ENCODE measurements around the gene TYROBP.
A peak's percentile ranks its signal among the peaks of the same experiment; 100 is the strongest.

Gene TYROBP

DNA sequence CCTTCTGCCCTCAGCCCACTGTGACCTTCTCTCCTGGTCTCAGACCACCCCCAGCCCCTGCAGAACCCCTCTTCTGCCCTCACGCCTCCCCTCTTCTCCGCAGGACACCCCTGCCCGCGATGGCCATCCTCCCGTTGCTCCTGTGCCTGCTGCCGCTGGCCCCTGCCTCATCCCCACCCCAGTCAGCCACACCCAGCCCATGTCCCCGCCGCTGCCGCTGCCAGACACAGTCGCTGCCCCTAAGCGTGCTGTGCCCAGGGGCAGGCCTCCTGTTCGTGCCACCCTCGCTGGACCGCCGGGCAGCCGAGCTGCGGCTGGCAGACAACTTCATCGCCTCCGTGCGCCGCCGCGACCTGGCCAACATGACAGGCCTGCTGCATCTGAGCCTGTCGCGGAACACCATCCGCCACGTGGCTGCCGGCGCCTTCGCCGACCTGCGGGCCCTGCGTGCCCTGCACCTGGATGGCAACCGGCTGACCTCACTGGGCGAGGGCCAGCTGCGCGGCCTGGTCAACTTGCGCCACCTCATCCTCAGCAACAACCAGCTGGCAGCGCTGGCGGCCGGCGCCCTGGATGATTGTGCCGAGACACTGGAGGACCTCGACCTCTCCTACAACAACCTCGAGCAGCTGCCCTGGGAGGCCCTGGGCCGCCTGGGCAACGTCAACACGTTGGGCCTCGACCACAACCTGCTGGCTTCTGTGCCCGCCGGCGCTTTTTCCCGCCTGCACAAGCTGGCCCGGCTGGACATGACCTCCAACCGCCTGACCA lies 31.4 kb upstream of the TYROBP start:
- Histone ChIP-seq H3K27me3 (replicated peaks) (no peaks in the 10 kb centered on the region), H3K4me3 (ENCODE audit: low read depth, low read length) (no peak overlapping the region), H3K27ac (no peak overlapping the region), H3K36me3 (replicated peaks) (peaks cover 2% of the 10 kb centered on the region)
- TF ChIP-seq, protein P1, sequence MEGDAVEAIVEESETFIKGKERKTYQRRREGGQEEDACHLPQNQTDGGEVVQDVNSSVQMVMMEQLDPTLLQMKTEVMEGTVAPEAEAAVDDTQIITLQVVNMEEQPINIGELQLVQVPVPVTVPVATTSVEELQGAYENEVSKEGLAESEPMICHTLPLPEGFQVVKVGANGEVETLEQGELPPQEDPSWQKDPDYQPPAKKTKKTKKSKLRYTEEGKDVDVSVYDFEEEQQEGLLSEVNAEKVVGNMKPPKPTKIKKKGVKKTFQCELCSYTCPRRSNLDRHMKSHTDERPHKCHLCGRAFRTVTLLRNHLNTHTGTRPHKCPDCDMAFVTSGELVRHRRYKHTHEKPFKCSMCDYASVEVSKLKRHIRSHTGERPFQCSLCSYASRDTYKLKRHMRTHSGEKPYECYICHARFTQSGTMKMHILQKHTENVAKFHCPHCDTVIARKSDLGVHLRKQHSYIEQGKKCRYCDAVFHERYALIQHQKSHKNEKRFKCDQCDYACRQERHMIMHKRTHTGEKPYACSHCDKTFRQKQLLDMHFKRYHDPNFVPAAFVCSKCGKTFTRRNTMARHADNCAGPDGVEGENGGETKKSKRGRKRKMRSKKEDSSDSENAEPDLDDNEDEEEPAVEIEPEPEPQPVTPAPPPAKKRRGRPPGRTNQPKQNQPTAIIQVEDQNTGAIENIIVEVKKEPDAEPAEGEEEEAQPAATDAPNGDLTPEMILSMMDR (IDR thresholded peaks at IDR 0.05; ENCODE audit: low read depth, low read length, missing control alignments) = no peak
- in situ Hi-C loops (cut with HindIII; ENCODE audit: low pct_ligation_motif_present, low sequenced_read_pairs) = no loop called here
- DNase-seq = no peak

DNA sequence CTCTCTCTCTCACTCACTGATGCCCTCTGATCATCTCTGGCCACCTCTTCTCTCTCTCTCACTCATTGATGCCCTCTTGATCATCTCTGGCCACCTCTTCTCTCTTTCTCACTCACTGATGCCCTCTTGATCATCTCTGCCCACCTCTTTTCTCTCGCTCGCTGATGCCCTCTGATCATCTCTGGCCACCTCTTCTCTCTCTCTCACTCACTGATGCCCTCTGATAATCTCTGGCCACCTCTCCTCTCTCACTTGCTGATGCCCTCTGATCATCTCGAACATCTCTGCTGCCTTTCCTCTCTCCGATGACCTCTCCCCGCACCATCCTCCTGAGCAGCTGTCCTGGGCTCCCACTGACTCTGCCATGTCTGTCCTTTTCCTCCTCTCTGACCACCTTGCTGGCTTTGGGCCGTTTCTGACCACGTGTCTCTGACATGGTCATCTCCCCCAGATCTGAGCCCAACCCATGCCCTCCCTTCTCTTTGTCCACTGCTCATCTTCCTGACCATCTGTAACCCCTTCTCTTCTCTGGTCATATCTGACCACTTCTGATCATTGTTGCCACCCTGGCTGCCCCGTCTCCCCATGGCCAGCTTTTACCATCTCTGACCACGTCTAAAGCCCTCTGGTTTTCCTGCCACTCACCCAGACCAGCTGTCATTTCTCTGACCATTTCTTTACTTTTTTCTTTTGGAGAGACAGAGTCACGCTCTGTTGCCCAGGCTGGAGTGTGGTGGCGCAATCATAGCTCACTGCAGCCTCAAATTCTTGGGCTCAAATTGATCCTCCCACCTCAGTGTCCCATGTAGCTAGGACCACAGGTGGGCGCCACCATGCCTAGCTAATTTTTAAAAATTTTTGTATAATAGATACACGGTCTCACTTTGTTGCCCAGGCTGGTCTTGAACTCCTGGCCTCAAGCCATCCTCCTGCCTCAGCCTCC lies 30.5 kb upstream of the TYROBP start:
- in situ Hi-C loops (cut with HindIII; ENCODE audit: low pct_ligation_motif_present, low sequenced_read_pairs) = no loop called here
- H3K4me3 ChIP-seq (ENCODE audit: low read depth, low read length) = peak overlapping the region; percentile 5
- no peaks in the 10 kb centered on the region for H3K27me3 ChIP-seq (replicated peaks)
- peaks cover 2% of the 10 kb centered on the region for H3K36me3 ChIP-seq (replicated peaks)
- no peak overlapping the region for H3K27ac ChIP-seq
- TF ChIP-seq, protein P1 (IDR thresholded peaks at IDR 0.05; ENCODE audit: low read depth, low read length, missing control alignments) = peak; percentile 10
- no peak for DNase-seq

DNA sequence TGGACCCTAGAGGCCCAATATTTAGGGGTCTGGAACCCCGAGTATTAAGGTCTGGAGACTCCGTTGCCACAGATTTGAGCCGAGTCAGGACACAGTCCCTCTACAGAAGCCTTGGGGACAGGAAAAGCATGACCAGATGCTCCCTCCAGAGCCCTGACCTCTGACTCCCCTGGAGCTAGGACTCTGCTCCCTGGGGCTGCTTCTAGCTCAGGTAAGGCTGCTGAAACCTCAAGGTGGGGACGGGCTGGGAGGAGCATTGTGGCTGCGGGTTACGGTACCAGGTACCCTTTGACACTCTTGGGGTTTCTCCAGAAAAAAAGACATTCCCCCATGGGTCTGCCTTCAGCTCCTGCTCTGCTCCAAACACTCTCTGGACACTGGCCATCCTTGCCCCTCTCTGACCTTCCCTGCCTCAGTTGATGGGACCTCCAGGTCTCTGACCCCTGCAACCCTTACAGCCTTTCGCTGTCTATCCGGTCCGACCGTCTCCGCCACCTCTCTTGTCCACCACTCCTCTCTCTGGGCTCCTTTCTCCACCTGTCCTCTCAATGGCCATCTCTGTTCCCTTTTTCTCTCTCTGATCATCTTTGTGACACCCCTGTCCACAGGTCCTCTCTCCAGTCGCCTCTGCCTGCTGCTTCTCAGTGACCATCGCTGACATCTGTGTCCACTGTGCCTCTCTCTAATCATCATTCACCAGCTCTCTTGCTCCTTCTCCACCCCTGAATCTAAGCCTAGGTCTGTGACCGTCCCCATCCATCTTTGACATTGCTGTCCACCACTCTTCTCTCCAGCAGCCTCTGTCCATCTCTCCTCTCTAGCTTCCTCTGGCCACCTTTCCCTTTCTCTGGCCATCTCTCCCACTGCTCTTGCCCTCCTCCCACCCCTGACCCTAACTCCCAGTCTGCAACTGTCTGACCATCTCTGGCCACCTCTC lies 29.5 kb upstream of the TYROBP start:
- H3K36me3 ChIP-seq (replicated peaks) = peaks cover 2% of the 10 kb centered on the region
- peak overlapping the region; percentile 64 for H3K4me3 ChIP-seq (ENCODE audit: low read depth, low read length)
- TF ChIP-seq, protein P1 (IDR thresholded peaks at IDR 0.05; ENCODE audit: low read depth, low read length, missing control alignments) = no peak
- H3K27ac ChIP-seq = no peak overlapping the region
- in situ Hi-C loops (cut with HindIII; ENCODE audit: low pct_ligation_motif_present, low sequenced_read_pairs) = no loop called here
- no peaks in the 10 kb centered on the region for H3K27me3 ChIP-seq (replicated peaks)
- no peak for DNase-seq

DNA sequence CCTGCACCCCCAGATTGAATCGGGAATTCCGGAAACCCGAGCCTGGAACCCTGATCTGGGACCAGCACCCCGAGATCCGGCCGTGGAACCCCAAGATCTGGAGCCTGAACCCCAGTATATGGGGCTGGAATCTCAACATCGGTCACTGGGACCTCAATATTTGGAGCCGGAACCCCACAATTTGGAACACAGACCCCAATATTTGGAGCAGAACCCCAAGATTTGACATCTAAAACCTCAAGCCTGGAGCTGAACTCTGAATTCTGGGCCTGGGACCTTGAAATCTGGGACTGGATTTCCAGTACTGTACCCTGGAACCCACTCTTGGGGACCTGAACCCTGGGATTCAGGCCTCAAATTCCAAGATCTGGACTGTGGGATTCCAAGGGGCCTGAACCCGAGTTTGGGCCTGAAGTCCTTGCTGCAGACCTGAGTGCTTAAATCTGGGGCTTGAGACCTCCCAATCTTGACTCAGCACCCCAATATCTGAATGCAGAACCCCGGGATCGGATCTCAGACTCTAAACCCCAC lies 28.7 kb upstream of the TYROBP start:
- in situ Hi-C loops (cut with HindIII; ENCODE audit: low pct_ligation_motif_present, low sequenced_read_pairs) = no loop called here
- TF ChIP-seq, protein P1 (IDR thresholded peaks at IDR 0.05; ENCODE audit: low read depth, low read length, missing control alignments) = no peak
- H3K4me3 ChIP-seq (ENCODE audit: low read depth, low read length) = peak overlapping the region; percentile 64
- DNase-seq = no peak
- no peaks in the 10 kb centered on the region for H3K27me3 ChIP-seq (replicated peaks)
- no peak overlapping the region for H3K27ac ChIP-seq
- H3K36me3 ChIP-seq (replicated peaks) = peaks cover 2% of the 10 kb centered on the region

All from brain microvascular endothelial cell (primary cell).